ENCODE results near the gene EVI2B. TPM values are rescaled to one million over a fixed set of nuclear protein-coding genes. Genes with fewer than 3 reads are reported as not detected.
"Not testable (repeated sequence)": the region's sequence is repeated elsewhere in the genome, so short reads cannot be mapped to it uniquely, and the experiment has no call there.

Gene EVI2B
- total RNA-seq, 2 donors from 2014 or later: 28.0 to 37.3 TPM

DNA sequence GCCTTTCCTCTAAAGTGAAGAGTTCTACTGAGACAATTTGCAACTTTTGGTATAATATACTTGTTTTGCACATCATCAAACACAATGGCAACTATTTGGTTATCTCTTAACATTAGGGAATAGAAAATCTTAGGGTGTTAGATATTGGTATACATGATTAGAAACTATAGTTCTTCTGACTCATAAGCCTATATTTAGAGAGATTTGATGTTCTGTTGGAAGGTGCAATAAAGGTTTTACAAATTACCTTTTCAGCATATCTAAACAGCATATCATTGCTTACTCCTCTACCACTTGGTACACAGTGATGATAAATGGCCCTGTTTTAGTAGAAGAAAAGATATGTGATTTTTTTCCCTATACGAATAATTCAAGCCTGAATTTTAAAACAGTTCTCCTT, 6.2 kb downstream of the EVI2B start:
- Mint-ChIP-seq H3K27ac (peak overlapping the region; percentile 92), H3K9me3 (peaks cover 7 to 12% of the 10 kb centered on the region in 2 donors), H3K27me3 (ENCODE audit: low read depth) (no peaks in the 10 kb centered on the region), H3K4me3 (peak overlapping the region; percentile 76 to 88), H3K4me1 (ENCODE audit: low read depth) (peaks cover 65% of the 10 kb centered on the region), H3K36me3 (ENCODE audit: insufficient read depth in 2 of 2) (peaks cover 20 to 42% of the 10 kb centered on the region in 2 donors)
- DNase-seq (no peak), ATAC-seq (replicated peaks in 1 of 2) (no peak)

DNA sequence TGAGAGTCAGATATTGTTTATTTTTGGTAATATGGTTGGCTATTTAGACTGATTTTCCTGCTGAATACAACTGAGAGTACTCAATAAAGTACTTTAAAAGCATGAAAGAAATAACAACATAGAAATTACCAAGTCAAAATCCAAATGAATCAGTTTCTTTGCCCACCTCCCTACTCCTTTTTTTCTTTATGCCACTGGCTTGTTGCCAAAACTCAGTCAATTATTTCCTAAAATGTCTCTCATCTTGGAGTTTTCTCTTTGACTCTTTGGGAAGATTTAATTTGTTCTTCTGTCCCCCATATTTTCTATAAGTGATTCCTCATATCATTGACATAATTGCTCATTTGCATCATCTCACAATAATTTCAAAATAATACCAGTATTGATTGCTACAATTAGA, 14.2 kb downstream of the EVI2B start:
- DNase-seq (no peak), ATAC-seq (replicated peaks in 1 of 2) (no peak)
- Mint-ChIP-seq H3K36me3 (ENCODE audit: insufficient read depth in 2 of 2) (peaks cover 5 to 21% of the 10 kb centered on the region in 2 donors), H3K27ac (no peak overlapping the region), H3K9me3 (peaks cover 2 to 3% of the 10 kb centered on the region in 2 donors), H3K4me1 (ENCODE audit: low read depth) (peaks cover 35% of the 10 kb centered on the region), H3K27me3 (ENCODE audit: low read depth) (no peaks in the 10 kb centered on the region), H3K4me3 (no peak overlapping the region)

GRCh38 chr17:31297090-31297489, 16.8 kb downstream of the EVI2B start, which contains the start of gene OMG:
OMG (minus strand) TSS chr17:31297239; CDS start chr17:31296331, 908 bp downstream.
- ATAC-seq (replicated peaks in 1 of 2): no peak
- Mint-ChIP-seq H3K4me1 (ENCODE audit: low read depth) (peaks cover 27% of the 10 kb centered on the region), H3K27ac (no peak within 1 kb of the TSS), H3K9me3 (no peaks in the 10 kb centered on the region), H3K27me3 (ENCODE audit: low read depth) (no peaks in the 10 kb centered on the region), H3K36me3 (ENCODE audit: insufficient read depth in 2 of 2) (no peaks in the 10 kb centered on the region), H3K4me3 (no peak within 1 kb of the TSS)
- DNase-seq: no peak

GRCh38 chr17:31296142-31296541, 17.7 kb downstream of the EVI2B start:
- H3K27ac Mint-ChIP-seq: no peak overlapping the region

GRCh38 chr17:31295489-31295871, 18.4 kb downstream of the EVI2B start:
- Mint-ChIP-seq H3K9me3 (no peaks in the 10 kb centered on the region), H3K4me3 (no peak overlapping the region), H3K36me3 (ENCODE audit: insufficient read depth in 2 of 2) (no peaks in the 10 kb centered on the region), H3K27me3 (ENCODE audit: low read depth) (no peaks in the 10 kb centered on the region), H3K4me1 (ENCODE audit: low read depth) (peaks cover 20% of the 10 kb centered on the region), H3K27ac (no peak overlapping the region)
- ATAC-seq (replicated peaks in 1 of 2) (no peak), DNase-seq (no peak)

More at GRCh38 chr17:31296142-31296541, 17.7 kb downstream of the EVI2B start:
- DNase-seq (no peak), ATAC-seq (replicated peaks in 1 of 2) (no peak)
- Mint-ChIP-seq H3K4me3 (no peak overlapping the region), H3K4me1 (ENCODE audit: low read depth) (peaks cover 18% of the 10 kb centered on the region), H3K9me3 (no peaks in the 10 kb centered on the region), H3K27me3 (ENCODE audit: low read depth) (no peaks in the 10 kb centered on the region), H3K36me3 (ENCODE audit: insufficient read depth in 2 of 2) (no peaks in the 10 kb centered on the region)

DNA sequence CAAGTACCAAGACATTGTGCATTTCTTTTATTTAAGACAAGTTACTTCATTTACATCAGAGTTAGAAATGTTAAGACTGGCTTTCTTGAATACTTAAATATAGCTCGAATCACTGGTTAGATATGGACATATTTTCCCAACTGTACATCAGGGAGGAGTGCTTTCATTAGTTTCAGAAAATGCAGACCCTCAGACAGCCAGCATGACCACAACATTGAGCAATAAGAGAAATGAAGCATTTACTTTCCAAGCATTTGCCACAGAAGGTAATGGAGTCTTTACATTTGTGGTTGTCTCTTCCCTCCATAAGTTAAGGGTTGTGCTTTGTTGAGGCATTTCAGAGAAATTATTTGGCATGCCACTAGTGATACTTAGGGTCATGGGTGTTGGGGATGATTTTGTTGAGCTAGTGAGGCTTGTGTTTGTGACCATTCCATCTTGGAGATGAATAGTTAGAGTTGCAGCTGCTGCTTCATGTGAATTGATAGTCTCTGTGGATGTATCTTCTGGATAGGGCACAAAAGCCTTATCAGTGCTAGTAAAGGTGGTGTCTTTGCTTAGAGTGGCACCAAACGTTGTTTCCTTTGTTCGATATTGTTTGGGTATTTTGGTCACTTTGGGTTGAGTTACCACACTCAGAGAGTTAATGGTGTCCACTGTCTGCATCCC, 18.9 kb downstream of the EVI2B start:
- Mint-ChIP-seq H3K36me3 (ENCODE audit: insufficient read depth in 2 of 2) (no peaks in the 10 kb centered on the region), H3K4me3 (no peak overlapping the region), H3K27me3 (ENCODE audit: low read depth) (no peaks in the 10 kb centered on the region), H3K4me1 (ENCODE audit: low read depth) (peaks cover 21% of the 10 kb centered on the region), H3K27ac (no peak overlapping the region), H3K9me3 (no peaks in the 10 kb centered on the region)
- ATAC-seq (replicated peaks in 1 of 2): no peak
- no peak for DNase-seq

- Mint-ChIP-seq H3K27ac (no peak overlapping the region), H3K4me3 (no peak overlapping the region), H3K36me3 (ENCODE audit: insufficient read depth in 2 of 2) (no peaks in the 10 kb centered on the region), H3K27me3 (ENCODE audit: low read depth) (no peaks in the 10 kb centered on the region), H3K4me1 (ENCODE audit: low read depth) (peaks cover 19% of the 10 kb centered on the region), H3K9me3 (no peaks in the 10 kb centered on the region)
- DNase-seq (no peak), ATAC-seq (replicated peaks in 1 of 2) (no peak)
Measured at GRCh38 chr17:31294231-31294630, 19.6 kb downstream of the EVI2B start.

- Mint-ChIP-seq H3K4me3 (no peak overlapping the region), H3K27ac (no peak overlapping the region), H3K27me3 (ENCODE audit: low read depth) (no peaks in the 10 kb centered on the region), H3K36me3 (ENCODE audit: insufficient read depth in 2 of 2) (no peaks in the 10 kb centered on the region), H3K4me1 (ENCODE audit: low read depth) (peaks cover 24% of the 10 kb centered on the region), H3K9me3 (no peaks in the 10 kb centered on the region)
- DNase-seq: no peak
- no peak for ATAC-seq (replicated peaks in 1 of 2)
Measured at GRCh38 chr17:31293581-31293980, 20.3 kb downstream of the EVI2B start.

- ATAC-seq (replicated peaks in 1 of 2) (no peak), DNase-seq (no peak)
- H3K4me3 Mint-ChIP-seq: no peak overlapping the region
- H3K4me1 Mint-ChIP-seq (ENCODE audit: low read depth): peaks cover 33% of the 10 kb centered on the region
- no peak overlapping the region for H3K27ac Mint-ChIP-seq
- no peaks in the 10 kb centered on the region for H3K9me3 Mint-ChIP-seq
- H3K36me3 Mint-ChIP-seq (ENCODE audit: insufficient read depth in 2 of 2): peaks cover 2 to 4% of the 10 kb centered on the region in 2 donors
- no peaks in the 10 kb centered on the region for H3K27me3 Mint-ChIP-seq (ENCODE audit: low read depth)
Measured at GRCh38 chr17:31291820-31292219, 22.0 kb downstream of the EVI2B start.

GRCh38 chr17:31289790-31290189, 24.1 kb downstream of the EVI2B start:
- Mint-ChIP-seq H3K4me3 (no peak overlapping the region), H3K4me1 (ENCODE audit: low read depth) (peaks cover 26% of the 10 kb centered on the region), H3K27me3 (ENCODE audit: low read depth) (no peaks in the 10 kb centered on the region), H3K36me3 (ENCODE audit: insufficient read depth in 2 of 2) (peaks cover 2 to 4% of the 10 kb centered on the region in 2 donors), H3K9me3 (no peaks in the 10 kb centered on the region), H3K27ac (no peak overlapping the region)
- ATAC-seq (replicated peaks in 1 of 2): no peak
- DNase-seq: no peak

- H3K9me3 Mint-ChIP-seq; H3K4me3 Mint-ChIP-seq; DNase-seq; H3K36me3 Mint-ChIP-seq (ENCODE audit: insufficient read depth in 2 of 2); H3K27me3 Mint-ChIP-seq (ENCODE audit: low read depth); ATAC-seq (replicated peaks in 1 of 2); H3K27ac Mint-ChIP-seq: not testable (repeated sequence)
- H3K4me1 Mint-ChIP-seq (ENCODE audit: low read depth): peaks cover 26% of the 10 kb centered on the region
Measured at GRCh38 chr17:31287932-31288331, 25.9 kb downstream of the EVI2B start.

- no peak overlapping the region for H3K27ac Mint-ChIP-seq
- ATAC-seq (replicated peaks in 1 of 2): no peak
Measured at GRCh38 chr17:31286587-31286986, 27.3 kb downstream of the EVI2B start.

DNA sequence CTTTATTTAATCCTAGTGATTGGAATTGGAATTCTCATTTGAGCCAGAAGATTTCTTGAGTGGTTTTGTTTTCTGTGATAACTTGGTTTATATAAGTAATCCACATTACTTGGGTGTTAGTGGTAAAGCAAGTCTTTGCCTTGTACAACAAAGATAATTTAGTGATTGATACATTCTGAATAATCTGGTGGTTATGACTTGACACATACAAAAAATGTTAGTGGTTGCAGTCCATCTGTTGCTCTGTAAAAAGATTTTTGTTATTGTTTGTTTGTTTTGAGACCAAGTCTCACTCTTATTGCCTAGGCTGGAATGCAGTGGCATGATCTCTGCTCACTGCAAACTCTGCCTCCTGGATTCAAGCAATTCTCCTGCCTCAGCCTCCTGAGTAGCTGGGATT, 30.0 kb downstream of the EVI2B start:
- Mint-ChIP-seq H3K9me3 (no peaks in the 10 kb centered on the region), H3K27me3 (ENCODE audit: low read depth) (no peaks in the 10 kb centered on the region), H3K4me3 (no peak overlapping the region), H3K4me1 (ENCODE audit: low read depth) (peaks cover 13% of the 10 kb centered on the region), H3K36me3 (ENCODE audit: insufficient read depth in 2 of 2) (peaks cover 2 to 5% of the 10 kb centered on the region in 2 donors), H3K27ac (no peak overlapping the region)
- no peak for ATAC-seq (replicated peaks in 1 of 2)
- DNase-seq: no peak

More at GRCh38 chr17:31286587-31286986, 27.3 kb downstream of the EVI2B start:
- peaks cover 2 to 5% of the 10 kb centered on the region in 2 donors for H3K36me3 Mint-ChIP-seq (ENCODE audit: insufficient read depth in 2 of 2)
- no peak for DNase-seq
- no peaks in the 10 kb centered on the region for H3K9me3 Mint-ChIP-seq
- H3K4me1 Mint-ChIP-seq (ENCODE audit: low read depth): peaks cover 26% of the 10 kb centered on the region
- no peak overlapping the region for H3K4me3 Mint-ChIP-seq
- H3K27me3 Mint-ChIP-seq (ENCODE audit: low read depth): no peaks in the 10 kb centered on the region

GRCh38 chr17:31281061-31281460, 32.8 kb downstream of the EVI2B start:
- no peak for ATAC-seq (replicated peaks in 1 of 2)
- H3K36me3 Mint-ChIP-seq (ENCODE audit: insufficient read depth in 2 of 2): peaks cover 0 to 1% of the 10 kb centered on the region in 2 donors
- H3K4me1 Mint-ChIP-seq (ENCODE audit: low read depth): no peaks in the 10 kb centered on the region
- H3K9me3 Mint-ChIP-seq: no peaks in the 10 kb centered on the region
- no peak overlapping the region for H3K27ac Mint-ChIP-seq
- no peak overlapping the region for H3K4me3 Mint-ChIP-seq
- no peak for DNase-seq
- no peaks in the 10 kb centered on the region for H3K27me3 Mint-ChIP-seq (ENCODE audit: low read depth)
